ENCODE measurements around the gene MEIS1. TPM values are rescaled to one million over a fixed set of nuclear protein-coding genes. Genes with fewer than 3 reads are reported as not detected.
"Not testable (repeated sequence)": the region's sequence is repeated elsewhere in the genome, so short reads cannot be mapped to it uniquely, and the experiment has no call there.

The MEIS1 gene
- total RNA-seq, 2 donors from 2014 or later: 15.4 to 23.7 TPM

DNA sequence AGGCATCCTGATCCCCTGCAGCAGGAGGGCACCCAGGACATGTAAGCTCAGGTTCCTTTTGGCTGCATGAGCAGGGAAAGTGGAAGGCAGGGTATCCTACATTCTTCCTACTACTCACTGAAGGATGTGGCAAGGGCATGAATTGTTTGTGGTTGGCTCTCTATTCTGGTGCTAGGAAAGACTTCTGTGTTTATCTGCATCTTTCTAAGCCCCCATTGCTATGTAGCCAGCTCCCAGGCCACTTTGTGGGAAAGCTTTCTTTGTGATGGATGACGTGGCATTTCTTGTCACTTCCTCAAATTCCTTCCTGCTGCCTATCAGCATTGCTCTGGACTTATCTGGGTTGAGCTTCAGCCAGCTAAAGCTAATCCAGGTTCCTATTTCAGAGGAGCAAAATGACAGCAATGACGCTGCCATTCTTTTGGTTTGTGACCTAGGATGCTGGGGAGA lies 46.2 kb downstream of the MEIS1 start:
- intact Hi-C loops (cut with DNase I): no loop called here
- H3K4me3 ChIP-seq: no peak overlapping the region
- H3K27me3 ChIP-seq (replicated peaks; ENCODE audit: insufficient read depth): no peaks in the 10 kb centered on the region
- no peak overlapping the region for H3K27ac ChIP-seq
- no peak for DNase-seq (ENCODE audit: low spot score)
- TF ChIP-seq, protein P1, sequence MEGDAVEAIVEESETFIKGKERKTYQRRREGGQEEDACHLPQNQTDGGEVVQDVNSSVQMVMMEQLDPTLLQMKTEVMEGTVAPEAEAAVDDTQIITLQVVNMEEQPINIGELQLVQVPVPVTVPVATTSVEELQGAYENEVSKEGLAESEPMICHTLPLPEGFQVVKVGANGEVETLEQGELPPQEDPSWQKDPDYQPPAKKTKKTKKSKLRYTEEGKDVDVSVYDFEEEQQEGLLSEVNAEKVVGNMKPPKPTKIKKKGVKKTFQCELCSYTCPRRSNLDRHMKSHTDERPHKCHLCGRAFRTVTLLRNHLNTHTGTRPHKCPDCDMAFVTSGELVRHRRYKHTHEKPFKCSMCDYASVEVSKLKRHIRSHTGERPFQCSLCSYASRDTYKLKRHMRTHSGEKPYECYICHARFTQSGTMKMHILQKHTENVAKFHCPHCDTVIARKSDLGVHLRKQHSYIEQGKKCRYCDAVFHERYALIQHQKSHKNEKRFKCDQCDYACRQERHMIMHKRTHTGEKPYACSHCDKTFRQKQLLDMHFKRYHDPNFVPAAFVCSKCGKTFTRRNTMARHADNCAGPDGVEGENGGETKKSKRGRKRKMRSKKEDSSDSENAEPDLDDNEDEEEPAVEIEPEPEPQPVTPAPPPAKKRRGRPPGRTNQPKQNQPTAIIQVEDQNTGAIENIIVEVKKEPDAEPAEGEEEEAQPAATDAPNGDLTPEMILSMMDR (IDR thresholded peaks at IDR 0.05): no peak
- TF ChIP-seq POLR2A (IDR thresholded peaks at IDR 0.05) (no peak), POLR2AphosphoS5 (IDR thresholded peaks at IDR 0.05) (no peak)
- 71% methylated on average over 2 of the region's 2 CpGs for WGBS
- H3K36me3 ChIP-seq: no peaks in the 10 kb centered on the region
- H3K4me1 ChIP-seq (replicated peaks): no peaks in the 10 kb centered on the region
- no peaks in the 10 kb centered on the region for H3K9me3 ChIP-seq

DNA sequence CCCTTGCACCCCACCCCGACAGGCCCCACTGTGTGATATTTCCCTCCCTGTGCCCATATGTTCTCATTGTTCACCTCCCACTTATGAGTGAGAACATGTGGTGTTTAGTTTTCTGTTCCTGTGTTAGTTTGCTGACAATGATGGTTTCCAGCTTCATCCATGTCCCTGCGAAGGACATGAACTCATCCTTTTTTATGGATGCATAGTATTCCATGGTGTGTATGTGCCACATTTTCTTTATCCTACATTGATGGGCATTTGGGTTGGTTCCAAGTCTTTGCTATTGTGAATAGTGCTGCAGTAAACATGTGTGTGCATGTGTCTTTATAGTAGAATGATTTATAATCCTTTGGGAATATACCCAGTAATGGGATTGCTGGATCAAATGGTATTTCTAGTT lies 50.3 kb downstream of the MEIS1 start:
- DNase-seq (ENCODE audit: low spot score); H3K27ac ChIP-seq; H3K36me3 ChIP-seq; H3K9me3 ChIP-seq; H3K4me1 ChIP-seq (replicated peaks); H3K27me3 ChIP-seq (replicated peaks; ENCODE audit: insufficient read depth); H3K4me3 ChIP-seq; intact Hi-C loops (cut with DNase I): not testable (repeated sequence)
- WGBS: 95% methylated on average over 2 of the region's 2 CpGs

DNA sequence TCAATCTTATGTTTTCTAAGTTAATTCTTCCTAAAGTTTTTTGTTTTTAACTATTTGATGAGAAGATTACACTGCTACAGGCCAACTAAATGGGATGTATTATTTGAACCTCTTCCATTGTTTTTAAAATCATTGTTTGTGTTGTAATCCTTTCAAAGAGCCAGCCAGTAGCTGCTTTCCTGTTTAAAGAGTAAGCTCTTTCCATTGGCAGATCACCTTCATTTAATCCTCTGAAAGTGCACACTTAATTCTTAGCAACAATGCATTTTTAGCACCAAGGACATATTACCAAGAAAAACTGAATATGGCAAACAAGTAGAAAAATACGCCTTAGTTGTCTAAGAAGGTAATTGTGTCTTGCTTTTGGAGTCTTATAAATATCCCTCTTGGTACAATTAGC lies 54.0 kb downstream of the MEIS1 start:
- Histone ChIP-seq H3K27me3 (replicated peaks; ENCODE audit: insufficient read depth) (no peaks in the 10 kb centered on the region), H3K36me3 (no peaks in the 10 kb centered on the region), H3K9me3 (no peaks in the 10 kb centered on the region), H3K27ac (no peak overlapping the region), H3K4me3 (no peak overlapping the region), H3K4me1 (replicated peaks) (no peaks in the 10 kb centered on the region)
- TF ChIP-seq POLR2AphosphoS5 (IDR thresholded peaks at IDR 0.05) (no peak), POLR2A (IDR thresholded peaks at IDR 0.05) (no peak)
- TF ChIP-seq, protein P1 (IDR thresholded peaks at IDR 0.05): no peak
- no peak for DNase-seq (ENCODE audit: low spot score)
- WGBS: 37% methylated on average over 1 of the region's 1 CpG
- intact Hi-C loops (cut with DNase I): no loop called here

DNA sequence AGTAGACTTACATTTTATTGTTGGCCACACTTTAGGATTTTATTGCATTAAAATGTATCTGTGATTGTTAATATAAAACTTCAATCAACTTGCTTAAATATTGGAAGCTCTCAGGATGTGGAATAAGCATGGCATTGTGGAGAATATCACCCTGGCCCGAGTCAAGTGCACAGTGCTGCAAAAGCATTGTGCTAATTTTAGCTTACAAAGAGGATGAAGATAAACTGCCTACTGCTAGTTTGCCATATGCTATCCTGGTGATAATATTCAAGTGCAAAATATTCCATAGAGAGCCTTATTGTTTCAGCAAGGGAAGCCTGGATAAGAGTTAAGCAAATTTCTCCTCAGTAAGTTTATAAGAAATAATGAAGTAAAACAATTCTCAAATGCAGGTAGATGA lies 54.5 kb downstream of the MEIS1 start:
- no peak for DNase-seq (ENCODE audit: low spot score)
- Histone ChIP-seq H3K9me3 (no peaks in the 10 kb centered on the region), H3K36me3 (no peaks in the 10 kb centered on the region), H3K27me3 (replicated peaks; ENCODE audit: insufficient read depth) (no peaks in the 10 kb centered on the region), H3K27ac (no peak overlapping the region), H3K4me1 (replicated peaks) (no peaks in the 10 kb centered on the region), H3K4me3 (no peak overlapping the region)
- intact Hi-C loops (cut with DNase I): no loop called here
- TF ChIP-seq POLR2AphosphoS5 (IDR thresholded peaks at IDR 0.05) (no peak), POLR2A (IDR thresholded peaks at IDR 0.05) (no peak)
- TF ChIP-seq, protein P1 (IDR thresholded peaks at IDR 0.05): no peak
- WGBS: 10% methylated on average over 1 of the region's 1 CpG

DNA sequence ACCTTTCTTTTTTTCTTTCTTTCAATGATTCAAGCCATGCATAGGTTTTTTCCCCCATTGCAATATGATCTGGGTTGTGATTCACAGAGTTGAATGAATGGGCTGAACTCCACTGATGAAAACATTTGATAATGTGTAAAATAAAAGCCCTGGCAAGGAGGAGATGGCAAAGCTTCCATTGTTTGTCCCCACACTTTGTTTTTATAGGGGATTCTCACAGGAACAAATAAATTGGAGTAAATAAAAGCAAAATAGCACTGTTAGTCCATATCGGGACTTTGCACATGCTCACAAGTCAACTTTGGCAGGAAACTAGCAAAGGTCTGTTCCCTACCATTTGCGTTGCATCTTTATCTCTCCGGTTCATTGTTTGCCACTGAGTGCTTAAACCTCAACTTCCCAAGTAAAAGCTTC lies 55.7 kb downstream of the MEIS1 start:
- Histone ChIP-seq H3K9me3 (no peaks in the 10 kb centered on the region), H3K4me1 (replicated peaks) (no peaks in the 10 kb centered on the region), H3K27me3 (replicated peaks; ENCODE audit: insufficient read depth) (no peaks in the 10 kb centered on the region), H3K4me3 (no peak overlapping the region), H3K36me3 (no peaks in the 10 kb centered on the region), H3K27ac (no peak overlapping the region)
- 5% methylated on average over 3 of the region's 3 CpGs for WGBS
- intact Hi-C loops (cut with DNase I): no loop called here
- peak; percentile 82 for TF ChIP-seq POLR2AphosphoS5 (IDR thresholded peaks at IDR 0.05)
- TF ChIP-seq, protein P1 (IDR thresholded peaks at IDR 0.05): no peak
- no peak for TF ChIP-seq POLR2A (IDR thresholded peaks at IDR 0.05)
- DNase-seq (ENCODE audit: low spot score): peak; percentile 37
